Measurements from ENCODE around the gene BCAR1. TPM values are rescaled to one million over a fixed set of nuclear protein-coding genes. Genes with fewer than 3 reads are reported as not detected.

The BCAR1 gene
- polyA plus RNA-seq, 1 donor (not counting 4 experiments of a cell fraction or from before 2014, with no cell fraction given) = 17.8 TPM

GRCh38 chr16:75267631-75268264 is 16.3 kb upstream of the BCAR1 start:
- FAIRE-seq (peak; percentile 77), DNase-seq (ENCODE audit: low read depth, low spot score) (no peak)
- peaks cover 34% of the 10 kb centered on the region for H3K79me2 ChIP-seq (ENCODE audit: control insufficient read depth, insufficient read depth, low read length)
- H3K36me3 ChIP-seq (ENCODE audit: control insufficient read depth in 2 of 2, extremely low read depth in 1 of 2, insufficient read depth in 2 of 2, low read length in 2 of 2) = peaks cover 4 to 13% of the 10 kb centered on the region in 2 experiments
- H3K9me1 ChIP-seq (ENCODE audit: control insufficient read depth, extremely low read depth, insufficient read depth, low read length) = peaks cover 2% of the 10 kb centered on the region
- H3K27ac ChIP-seq (ENCODE audit: control insufficient read depth, insufficient read depth, low read length) = peak overlapping the region; percentile 56
- H3K4me3 ChIP-seq (ENCODE audit: control insufficient read depth in 2 of 3, extremely low read depth in 1 of 3, insufficient read depth in 2 of 3, low read depth in 1 of 3, low read length in 3 of 3) = peak overlapping the region; percentile 5 to 54 (median 34)
- peak overlapping the region; percentile 86 for H3K4me2 ChIP-seq (ENCODE audit: control insufficient read depth, extremely low read depth, insufficient read depth, low read depth, low read length)
- H2AFZ ChIP-seq (ENCODE audit: control insufficient read depth, low read length) = no peak overlapping the region
- no peaks in the 10 kb centered on the region for H3K9me3 ChIP-seq (ENCODE audit: control insufficient read depth, low read depth, low read length)
- TF ChIP-seq EZH2 (IDR thresholded peaks at IDR 0.05; ENCODE audit: low read length) (no peak), CTCF (optimal IDR thresholded peaks at IDR 0.05 in 1 of 3, IDR thresholded peaks at IDR 0.05 in 1 of 3, conservative IDR thresholded peaks at IDR 0.05 in 1 of 3; ENCODE audit: extremely low read depth in 1 of 3, insufficient read depth in 2 of 3, low read length in 3 of 3) (peak in 1 of 3 experiments; percentile 15)
- dilution Hi-C loops (cut with MboI; ENCODE audit: extremely low pct_ligation_motif_present, low sequenced_read_pairs) = no loop called here
- peaks cover 3% of the 10 kb centered on the region for H4K20me1 ChIP-seq (ENCODE audit: control insufficient read depth, extremely low read depth, insufficient read depth, low read length)
- H3K27me3 ChIP-seq (ENCODE audit: control insufficient read depth, extremely low read depth, insufficient read depth, low read length) = no peaks in the 10 kb centered on the region
- H3K4me1 ChIP-seq (ENCODE audit: control insufficient read depth, extremely low read depth, insufficient read depth, low read length) = peaks cover 35% of the 10 kb centered on the region
- H3K9ac ChIP-seq (ENCODE audit: control insufficient read depth, extremely low read depth, insufficient read depth, low read length) = peak overlapping the region; percentile 63

DNA sequence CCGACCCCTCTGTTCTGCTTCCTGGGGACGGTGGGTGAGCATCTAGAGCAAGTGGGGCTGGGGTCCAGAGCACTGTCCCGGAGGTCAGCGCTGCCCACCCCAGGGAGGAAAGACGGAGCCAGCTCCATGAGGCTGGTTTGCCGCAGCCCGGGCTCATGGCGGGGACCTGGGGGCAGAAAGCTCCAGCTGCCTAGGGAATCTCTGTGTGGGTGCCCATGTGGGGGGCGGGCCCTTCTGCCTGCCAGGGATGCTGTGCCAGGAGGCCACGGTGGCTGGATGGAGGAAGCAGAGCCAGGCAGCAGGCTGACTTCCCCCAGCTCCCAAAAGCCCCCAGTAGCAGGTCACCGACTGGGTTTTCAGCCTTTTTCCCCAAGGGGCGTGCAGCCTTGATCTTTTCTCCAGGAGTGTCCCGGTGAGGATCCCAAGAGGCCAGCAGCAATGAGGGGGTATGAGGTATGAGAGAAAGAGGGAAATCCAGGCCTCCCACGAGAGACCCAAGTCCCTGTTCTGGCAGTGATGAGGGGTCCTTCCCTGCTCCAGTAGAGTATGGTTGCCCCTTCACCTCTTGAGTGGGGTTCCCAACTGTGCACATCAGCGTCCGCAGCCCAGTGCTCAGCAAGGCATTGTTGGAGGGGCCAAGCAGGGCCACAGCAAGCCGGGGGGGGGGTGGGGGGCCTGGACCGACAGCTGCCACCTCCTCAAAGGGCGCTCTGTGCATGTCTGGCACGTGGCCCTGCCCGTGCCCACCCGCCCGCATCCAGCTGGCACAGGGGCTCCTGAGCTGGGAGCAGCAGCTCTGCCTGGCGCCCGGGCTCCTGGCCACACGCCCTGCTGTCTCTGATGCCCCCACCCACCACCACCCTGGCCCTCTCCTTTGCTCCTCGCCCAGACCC is 15.6 kb upstream of the BCAR1 start:
- peaks cover 4 to 13% of the 10 kb centered on the region in 2 experiments for H3K36me3 ChIP-seq (ENCODE audit: control insufficient read depth in 2 of 2, extremely low read depth in 1 of 2, insufficient read depth in 2 of 2, low read length in 2 of 2)
- peaks cover 3% of the 10 kb centered on the region for H4K20me1 ChIP-seq (ENCODE audit: control insufficient read depth, extremely low read depth, insufficient read depth, low read length)
- no peak for FAIRE-seq
- TF ChIP-seq CTCF (optimal IDR thresholded peaks at IDR 0.05 in 1 of 3, IDR thresholded peaks at IDR 0.05 in 1 of 3, conservative IDR thresholded peaks at IDR 0.05 in 1 of 3; ENCODE audit: extremely low read depth in 1 of 3, insufficient read depth in 2 of 3, low read length in 3 of 3) = no peak
- no peak for TF ChIP-seq EZH2 (IDR thresholded peaks at IDR 0.05; ENCODE audit: low read length)
- no peaks in the 10 kb centered on the region for H3K27me3 ChIP-seq (ENCODE audit: control insufficient read depth, extremely low read depth, insufficient read depth, low read length)
- H2AFZ ChIP-seq (ENCODE audit: control insufficient read depth, low read length) = no peak overlapping the region
- H3K27ac ChIP-seq (ENCODE audit: control insufficient read depth, insufficient read depth, low read length) = peak overlapping the region; percentile 56
- peak overlapping the region; percentile 86 for H3K4me2 ChIP-seq (ENCODE audit: control insufficient read depth, extremely low read depth, insufficient read depth, low read depth, low read length)
- H3K4me1 ChIP-seq (ENCODE audit: control insufficient read depth, extremely low read depth, insufficient read depth, low read length) = peaks cover 35% of the 10 kb centered on the region
- DNase-seq (ENCODE audit: low read depth, low spot score) = no peak
- dilution Hi-C loops (cut with MboI; ENCODE audit: extremely low pct_ligation_motif_present, low sequenced_read_pairs) = no loop called here
- peaks cover 41% of the 10 kb centered on the region for H3K79me2 ChIP-seq (ENCODE audit: control insufficient read depth, insufficient read depth, low read length)
- peaks cover 2% of the 10 kb centered on the region for H3K9me1 ChIP-seq (ENCODE audit: control insufficient read depth, extremely low read depth, insufficient read depth, low read length)
- H3K9me3 ChIP-seq (ENCODE audit: control insufficient read depth, low read depth, low read length) = no peaks in the 10 kb centered on the region
- H3K9ac ChIP-seq (ENCODE audit: control insufficient read depth, extremely low read depth, insufficient read depth, low read length) = peak overlapping the region; percentile 63
- peak overlapping the region; percentile 5 to 64 (median 54) for H3K4me3 ChIP-seq (ENCODE audit: control insufficient read depth in 2 of 3, extremely low read depth in 1 of 3, insufficient read depth in 2 of 3, low read depth in 1 of 3, low read length in 3 of 3)

Measured in keratinocyte (primary cell).